Upper lobe of left lung (tissue), 4 donors: ENCODE results near the gene SYTL2.

Source experiments
- POLR2A ChIP-seq, 4 donors: fragments of 450-650 bp; IDR thresholded peaks; one replicate each; pipeline ENCODE4 v1.5.1; 2016 to 2017; ENCODE audit warnings: antibody characterized with exemption in 4 of 4, mild to moderate bottlenecking in 2 of 4
- TF ChIP-seq, protein P1 (sequence below), 6 experiments: fragments of 450-650 bp in 4 of 6; fragments of 200-600 bp in 2 of 6; sonication (generic) in 2 of 6; IDR thresholded peaks; one replicate each; pipeline ENCODE4 v1.5.1; 2016 to 2019; ENCODE audit warnings: antibody characterized with exemption in 6 of 6

DNA sequence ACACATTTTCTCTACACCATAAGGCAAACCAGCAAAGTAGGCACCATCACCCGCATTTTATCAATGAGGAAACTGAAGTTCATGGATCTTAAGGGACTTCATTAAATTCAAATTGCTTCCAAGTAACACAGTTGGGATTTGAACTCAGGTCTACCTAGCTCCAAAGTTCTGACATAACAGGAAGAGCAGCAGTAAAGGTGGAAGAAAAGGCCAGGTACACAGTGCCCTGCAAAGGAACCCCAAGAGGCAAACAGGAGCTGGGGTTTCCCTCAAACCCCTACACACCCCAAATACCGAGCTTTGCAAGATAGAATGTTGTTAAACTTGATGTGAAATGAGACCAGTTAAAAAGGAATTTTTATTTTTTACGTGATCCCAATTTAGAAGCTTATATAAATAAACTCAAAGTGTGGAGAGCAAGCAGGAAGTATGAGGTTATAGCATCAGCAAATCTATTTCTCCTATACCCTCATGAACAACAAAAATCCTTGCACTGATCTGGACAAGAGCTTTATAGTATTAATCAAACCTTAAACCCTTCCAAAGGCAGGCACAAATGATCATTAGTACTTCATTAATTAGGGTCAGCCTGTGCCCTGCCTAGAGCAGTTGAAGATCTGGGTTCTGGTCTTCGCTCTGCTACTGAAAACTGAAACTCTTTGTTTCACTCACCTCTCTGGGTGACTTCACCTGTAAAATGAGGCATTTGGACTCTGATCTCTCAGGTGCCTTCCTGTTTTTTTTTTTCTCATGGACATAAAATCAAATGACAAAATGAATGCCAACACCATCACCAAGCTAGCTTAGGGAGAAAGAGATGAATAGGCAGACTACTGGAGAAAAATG, 36.5 kb downstream of the SYTL2 start:
- no peak for TF ChIP-seq POLR2A (IDR thresholded peaks at IDR 0.05)
- TF ChIP-seq, protein P1, sequence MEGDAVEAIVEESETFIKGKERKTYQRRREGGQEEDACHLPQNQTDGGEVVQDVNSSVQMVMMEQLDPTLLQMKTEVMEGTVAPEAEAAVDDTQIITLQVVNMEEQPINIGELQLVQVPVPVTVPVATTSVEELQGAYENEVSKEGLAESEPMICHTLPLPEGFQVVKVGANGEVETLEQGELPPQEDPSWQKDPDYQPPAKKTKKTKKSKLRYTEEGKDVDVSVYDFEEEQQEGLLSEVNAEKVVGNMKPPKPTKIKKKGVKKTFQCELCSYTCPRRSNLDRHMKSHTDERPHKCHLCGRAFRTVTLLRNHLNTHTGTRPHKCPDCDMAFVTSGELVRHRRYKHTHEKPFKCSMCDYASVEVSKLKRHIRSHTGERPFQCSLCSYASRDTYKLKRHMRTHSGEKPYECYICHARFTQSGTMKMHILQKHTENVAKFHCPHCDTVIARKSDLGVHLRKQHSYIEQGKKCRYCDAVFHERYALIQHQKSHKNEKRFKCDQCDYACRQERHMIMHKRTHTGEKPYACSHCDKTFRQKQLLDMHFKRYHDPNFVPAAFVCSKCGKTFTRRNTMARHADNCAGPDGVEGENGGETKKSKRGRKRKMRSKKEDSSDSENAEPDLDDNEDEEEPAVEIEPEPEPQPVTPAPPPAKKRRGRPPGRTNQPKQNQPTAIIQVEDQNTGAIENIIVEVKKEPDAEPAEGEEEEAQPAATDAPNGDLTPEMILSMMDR (IDR thresholded peaks at IDR 0.05) = no peak
